ENCODE measurements around the gene COL4A6. TPM values are rescaled to one million over a fixed set of nuclear protein-coding genes. Genes with fewer than 3 reads are reported as not detected.

Gene COL4A6
- total RNA-seq, 1 experiment from 2014 or later: 2.4 TPM

- Histone ChIP-seq H3K79me2 (ENCODE audit: insufficient read depth, low read length) (peaks cover 34% of the 10 kb centered on the region), H3K27ac (ENCODE audit: low read depth, low read length) (no peak overlapping the region), H3K36me3 (ENCODE audit: control insufficient read depth in 1 of 2, insufficient read depth in 2 of 2, low read length in 2 of 2) (no peaks in the 10 kb centered on the region), H3K4me2 (ENCODE audit: low read length) (no peak overlapping the region), H3K27me3 (ENCODE audit: insufficient read depth, low read length) (no peaks in the 10 kb centered on the region), H2AFZ (ENCODE audit: low read depth, low read length, poor library complexity, severe bottlenecking) (no peak overlapping the region), H3K4me1 (ENCODE audit: control insufficient read depth in 1 of 2, insufficient read depth in 2 of 2, low read length in 2 of 2) (peaks cover 0 to 3% of the 10 kb centered on the region in 2 experiments; a peak in 1 of 4 replicates), H3K9ac (ENCODE audit: low read length) (no peak overlapping the region), H3K4me3 (replicated peaks in 1 of 2; ENCODE audit: low read depth in 1 of 2, low read length in 2 of 2) (no peak overlapping the region), H3K9me3 (ENCODE audit: control insufficient read depth in 1 of 2, insufficient read depth in 1 of 2, low read depth in 1 of 2, low read length in 2 of 2) (no peaks in the 10 kb centered on the region), H3K9me2 (ENCODE audit: insufficient read depth) (no peaks in the 10 kb centered on the region), H4K20me1 (ENCODE audit: insufficient read depth) (no peaks in the 10 kb centered on the region)
- ChIA-PET CTCF (no interaction called here), RAD21 (ENCODE audit: low non-redundant PET in 1 of 2, low total read pairs in 2 of 2, uncharacterized antibody in 2 of 2, unreplicated experiment in 2 of 2) (no interaction called here), POLR2A (no interaction called here)
- DNase-seq (ENCODE audit: low read depth, low spot score) (no peak), ATAC-seq (no peak)
- TF ChIP-seq SP1 (IDR thresholded peaks at IDR 0.05; ENCODE audit: low read depth): no peak
- TF ChIP-seq POLR2A (IDR thresholded peaks at IDR 0.05; ENCODE audit: borderline replicate concordance, extremely low read depth, insufficient read depth, insufficient read length): no peak
- no peak for TF ChIP-seq SIN3A (IDR thresholded peaks at IDR 0.05; ENCODE audit: low read depth)
- no peak for TF ChIP-seq JUND (IDR thresholded peaks at IDR 0.05)
- no peak for TF ChIP-seq POLR2AphosphoS5 (IDR thresholded peaks at IDR 0.05; ENCODE audit: low read depth, low read length)
- no peak for TF ChIP-seq MAX (IDR thresholded peaks at IDR 0.05)
- no peak for TF ChIP-seq RAD21 (IDR thresholded peaks at IDR 0.05; ENCODE audit: low read depth)
- no peak for TF ChIP-seq CEBPB (IDR thresholded peaks at IDR 0.05; ENCODE audit: low read depth)
- TF ChIP-seq TCF7L2 (IDR thresholded peaks at IDR 0.05; ENCODE audit: borderline replicate concordance, extremely low read depth, insufficient read depth, insufficient read length): no peak
- no peak for TF ChIP-seq ELF1 (IDR thresholded peaks at IDR 0.05; ENCODE audit: borderline replicate concordance, low read depth)
- TF ChIP-seq EZH2phosphoT487 (IDR thresholded peaks at IDR 0.05; ENCODE audit: borderline replicate concordance): no peak
- no peak for TF ChIP-seq ATF3 (IDR thresholded peaks at IDR 0.05)
- no peak for TF ChIP-seq YY1 (IDR thresholded peaks at IDR 0.05; ENCODE audit: extremely low read depth, insufficient replicate concordance, low read depth, low read length)
- TF ChIP-seq CTCF (IDR thresholded peaks at IDR 0.05 in 2 of 3, conservative IDR thresholded peaks at IDR 0.05 in 1 of 3; ENCODE audit: borderline replicate concordance in 1 of 3, insufficient read depth in 1 of 3, low read depth in 2 of 3, low read length in 2 of 3): no peak
- no peak for TF ChIP-seq REST (IDR thresholded peaks at IDR 0.05; ENCODE audit: low read depth)
- no peak for TF ChIP-seq SRF (IDR thresholded peaks at IDR 0.05; ENCODE audit: low read depth)
- no peak for TF ChIP-seq ZNF274 (IDR thresholded peaks at IDR 0.05; ENCODE audit: low read depth, low read length)
- BruUV-seq (replicated peaks): no TSS peak
- intact Hi-C loops (cut with micrococcal nuclease): no loop called here
Observed at GRCh38 chrX:108442901-108443464, 4.8 kb upstream of the COL4A6 start.
